Stimulated activated CD4-positive, alpha-beta T cell treated with anti-CD3 and anti-CD28 coated beads, TNF-alpha, amount 100 ng/mL, for 24 hours (primary cell): ENCODE data around the gene PRR20D.
"Not testable (repeated sequence)": the region's sequence is repeated elsewhere in the genome, so short reads cannot be mapped to it uniquely, and the experiment has no call there.

Source experiments
- DNase-seq, 3 experiments: peaks; one replicate each; pipeline ENCODE4 v3.0.0-alpha.2; 2020; ENCODE audit warnings: low read depth in 3 of 3

Gene PRR20D

GRCh38 chr13:57160332-57160731 lies at the start of gene PRR20D:
PRR20D (plus strand) TSS chr13:57160632; CDS start chr13:57161019, 387 bp downstream.
- DNase-seq: not testable (repeated sequence)

- no peak for DNase-seq
Observed at GRCh38 chr13:57114945-57115344, 45.5 kb upstream of the PRR20D start.

- no peak for DNase-seq
Observed at GRCh38 chr13:57123681-57124080, 36.8 kb upstream of the PRR20D start.

- DNase-seq: no peak
Observed at GRCh38 chr13:57128909-57129308, 31.5 kb upstream of the PRR20D start.

GRCh38 chr13:57136093-57136492 lies 24.3 kb upstream of the PRR20D start:
- DNase-seq: no peak

GRCh38 chr13:57137585-57137984 lies 22.8 kb upstream of the PRR20D start:
- no peak for DNase-seq

GRCh38 chr13:57138988-57139387 lies 21.4 kb upstream of the PRR20D start:
- no peak for DNase-seq

- DNase-seq: not testable (repeated sequence)
Observed at GRCh38 chr13:57139781-57140180, 20.7 kb upstream of the PRR20D start.

GRCh38 chr13:57140235-57140968 lies 20.0 kb upstream of the PRR20D start, which contains the start of gene PRR20A:
PRR20A (plus strand) TSS chr13:57140918; CDS start chr13:57141305, 387 bp downstream.
- DNase-seq: not testable (repeated sequence)

GRCh38 chr13:57147188-57147587 lies 13.2 kb upstream of the PRR20D start, which contains the start of gene PRR20B:
PRR20B (plus strand) TSS chr13:57147488; CDS start chr13:57147875, 387 bp downstream.
- not testable (repeated sequence) for DNase-seq

GRCh38 chr13:57148106-57148505 lies 12.3 kb upstream of the PRR20D start:
- peak in 1 of 3 experiments; percentile 0 for DNase-seq

GRCh38 chr13:57153761-57154160 lies 6.7 kb upstream of the PRR20D start, which contains the start of gene PRR20C:
PRR20C (plus strand) TSS chr13:57154061; CDS start chr13:57154448, 387 bp downstream.
- not testable (repeated sequence) for DNase-seq

- DNase-seq: not testable (repeated sequence)
Observed at GRCh38 chr13:57166897-57167296, 6.5 kb downstream of the PRR20D start, which contains the start of gene PRR20E. PRR20E (plus strand) TSS chr13:57167197; CDS start chr13:57167584, 387 bp downstream.

- DNase-seq: no peak
Observed at GRCh38 chr13:57191667-57192066, 31.2 kb downstream of the PRR20D start.

- no peak for DNase-seq
Observed at GRCh38 chr13:57212989-57213388, 52.6 kb downstream of the PRR20D start.
